ENCODE data around the gene FAM81A.
A peak's percentile ranks its signal among the peaks of the same experiment; 100 is the strongest.

The FAM81A gene

GRCh38 chr15:59437817-59438624, at the start of gene FAM81A:
Gene FAM81A (plus strand): TSS chr15:59438186. CDS start chr15:59458627, 20,441 bp downstream.
- DNase-seq = peak; percentile 82

- DNase-seq = no peak
Observed at GRCh38 chr15:59388670-59389069, 49.3 kb upstream of the FAM81A start.

GRCh38 chr15:59392299-59392698, 45.7 kb upstream of the FAM81A start:
- no peak for DNase-seq

GRCh38 chr15:59394166-59394661, 43.8 kb upstream of the FAM81A start:
- no peak for DNase-seq

- no peak for DNase-seq
Observed at GRCh38 chr15:59396211-59396610, 41.8 kb upstream of the FAM81A start.

- no peak for DNase-seq
Observed at GRCh38 chr15:59396679-59397078, 41.3 kb upstream of the FAM81A start.

- no peak for DNase-seq
Observed at GRCh38 chr15:59398220-59398619, 39.8 kb upstream of the FAM81A start.

GRCh38 chr15:59399465-59400102, 38.4 kb upstream of the FAM81A start:
- no peak for DNase-seq

- no peak for DNase-seq
Observed at GRCh38 chr15:59400103-59400813, 37.7 kb upstream of the FAM81A start.

- DNase-seq = peak; percentile 58
Observed at GRCh38 chr15:59401051-59401823, 36.7 kb upstream of the FAM81A start.

GRCh38 chr15:59401824-59402569, 36.0 kb upstream of the FAM81A start:
- DNase-seq = peak; percentile 88

- no peak for DNase-seq
Observed at GRCh38 chr15:59405079-59405478, 32.9 kb upstream of the FAM81A start.

- DNase-seq = no peak
Observed at GRCh38 chr15:59406446-59406845, 31.5 kb upstream of the FAM81A start.

- DNase-seq = no peak
Observed at GRCh38 chr15:59407946-59408345, 30.0 kb upstream of the FAM81A start.

- DNase-seq = no peak
Observed at GRCh38 chr15:59410391-59410896, 27.5 kb upstream of the FAM81A start.

- DNase-seq = no peak
Observed at GRCh38 chr15:59413577-59413976, 24.4 kb upstream of the FAM81A start.

- no peak for DNase-seq
Observed at GRCh38 chr15:59416816-59417215, 21.2 kb upstream of the FAM81A start.

- DNase-seq = no peak
Observed at GRCh38 chr15:59419170-59419569, 18.8 kb upstream of the FAM81A start.

GRCh38 chr15:59420108-59420507, 17.9 kb upstream of the FAM81A start:
- DNase-seq = no peak

- no peak for DNase-seq
Observed at GRCh38 chr15:59420986-59421618, 16.9 kb upstream of the FAM81A start.

GRCh38 chr15:59424616-59425015, 13.4 kb upstream of the FAM81A start:
- no peak for DNase-seq
